CD14-positive monocyte (primary cell): ENCODE results near the gene PLCD3. TPM values are rescaled to one million over a fixed set of nuclear protein-coding genes. Genes with fewer than 3 reads are reported as not detected.

Experiments
- DNase-seq, 3 donors: peaks; one replicate each; pipeline ENCODE4 v3.0.0-alpha.2; 2011 to 2022
- H2AFZ ChIP-seq: 2 replicates; pipeline ENCODE4 v1.6.0; 2012; ENCODE audit warnings: mild to moderate bottlenecking, low read depth, low read length, inconsistent platforms; ENCODE audit not compliant: insufficient read depth, poor library complexity, severe bottlenecking
- H3K27ac ChIP-seq, 2 donors: 1 replicate in 1 of 2; 2 replicates in 1 of 2; pipeline ENCODE4 v1.5.1; 2012 to 2013; ENCODE audit warnings: low read length in 2 of 2, control low read depth in 1 of 2, inconsistent platforms in 1 of 2, low read depth in 1 of 2, mild to moderate bottlenecking in 1 of 2
- H3K27me3 ChIP-seq, 2 donors: one replicate each; pipeline versions ENCODE4 v1.6.0 to v1.6.1; 2011 to 2013; ENCODE audit warnings: low read length in 2 of 2; ENCODE audit not compliant: control insufficient read depth in 2 of 2, insufficient read depth in 2 of 2
- H3K36me3 ChIP-seq, 2 donors: replicated peaks in 1 of 2; 1 replicate in 1 of 2; 2 replicates in 1 of 2; pipeline versions ENCODE4 v1.5.1 to v1.6.1; 2012 to 2013; ENCODE audit warnings: low read length in 2 of 2, control low read depth in 1 of 2, inconsistent platforms in 1 of 2, mild to moderate bottlenecking in 1 of 2; ENCODE audit not compliant: insufficient read depth in 2 of 2, control insufficient read depth in 1 of 2
- H3K4me1 ChIP-seq, 2 donors: 1 replicate in 1 of 2; 2 replicates in 1 of 2; pipeline versions ENCODE4 v1.5.1 to v1.6.1; 2012 to 2013; ENCODE audit warnings: low read length in 2 of 2, control low read depth in 1 of 2, inconsistent platforms in 1 of 2, mild to moderate bottlenecking in 1 of 2, moderate library complexity in 1 of 2; ENCODE audit not compliant: insufficient read depth in 2 of 2, control insufficient read depth in 1 of 2
- H3K4me2 ChIP-seq: replicated peaks from 2 replicates; pipeline ENCODE3; 2012; ENCODE audit warnings: low read length, moderate library complexity, mild to moderate bottlenecking; ENCODE audit not compliant: poor library complexity, severe bottlenecking; ENCODE audit errors: extremely low read depth
- H3K4me3 ChIP-seq, 3 experiments: fragments of 200-600 bp in 1 of 3; sonication (generic) in 1 of 3; replicated peaks in 1 of 3; 1 replicate in 2 of 3; 2 replicates in 1 of 3; pipeline ENCODE4 v1.5.1; 2011 to 2013; ENCODE audit warnings: low read length in 3 of 3, mild to moderate bottlenecking in 3 of 3, control low read depth in 2 of 3, low read depth in 2 of 3, inconsistent platforms in 1 of 3, moderate library complexity in 1 of 3
- H3K79me2 ChIP-seq: 2 replicates; pipeline ENCODE4 v1.6.0; 2012; ENCODE audit warnings: mild to moderate bottlenecking, control low read depth, inconsistent platforms, low read length, moderate library complexity; ENCODE audit not compliant: insufficient read depth
- H3K9ac ChIP-seq: 2 replicates; pipeline ENCODE4 v1.6.0; 2017; ENCODE audit warnings: low read length, mild to moderate bottlenecking; ENCODE audit not compliant: insufficient read depth, poor library complexity, severe bottlenecking
- H3K9me3 ChIP-seq, 2 donors: replicated peaks in 1 of 2; 1 replicate in 1 of 2; 2 replicates in 1 of 2; pipeline versions ENCODE4 v1.5.1 to v1.6.1; 2012 to 2013; ENCODE audit warnings: low read length in 2 of 2, control low read depth in 1 of 2; ENCODE audit not compliant: control insufficient read depth in 1 of 2, insufficient read depth in 1 of 2
- H4K20me1 ChIP-seq: 2 replicates; pipeline ENCODE4 v1.6.0; 2012; ENCODE audit warnings: mild to moderate bottlenecking, low read length, control low read depth, moderate library complexity; ENCODE audit not compliant: insufficient read depth
- H3K27ac Mint-ChIP-seq, 7 donors: one replicate each; pipeline ENCODE4 v1.8.0; 2020; ENCODE audit warnings: mild to moderate bottlenecking in 7 of 7, mixed read lengths in 7 of 7, moderate library complexity in 6 of 7, inconsistent platforms in 2 of 7
- H3K27me3 Mint-ChIP-seq, 3 donors: one replicate each; pipeline ENCODE4 v1.8.0; 2021 to 2022; ENCODE audit warnings: low read depth in 3 of 3, mild to moderate bottlenecking in 3 of 3, mixed read lengths in 3 of 3, moderate library complexity in 3 of 3, inconsistent platforms in 1 of 3
- H3K36me3 Mint-ChIP-seq, 2 donors: one replicate each; pipeline ENCODE4 v1.8.0; 2020; ENCODE audit warnings: mixed read lengths in 2 of 2, inconsistent platforms in 1 of 2, mild to moderate bottlenecking in 1 of 2
- H3K4me1 Mint-ChIP-seq: one replicate; pipeline ENCODE4 v1.8.0; 2020; ENCODE audit warnings: mild to moderate bottlenecking, mixed read lengths
- H3K4me3 Mint-ChIP-seq, 2 donors: one replicate each; pipeline ENCODE4 v1.8.0; 2020; ENCODE audit warnings: mild to moderate bottlenecking in 2 of 2, mixed read lengths in 2 of 2, moderate library complexity in 1 of 2
- H3K9me3 Mint-ChIP-seq, 7 donors: one replicate each; pipeline ENCODE4 v1.8.0; 2020 to 2022; ENCODE audit warnings: mixed read lengths in 7 of 7, mild to moderate bottlenecking in 6 of 7, moderate library complexity in 6 of 7, inconsistent platforms in 2 of 7
- WGBS: methylation state at CpG from one replicate; pipeline ENCODE4 v1.1.5; 2013; ENCODE audit warnings: missing lambda C conversion rate; ENCODE audit not compliant: insufficient coverage; 5-methylcytosine and 5-hydroxymethylcytosine counted together
- intact Hi-C, 2 donors: fragments of 100-400 bp; cut with micrococcal nuclease; formaldehyde crosslinking; loops; one replicate each; pipeline versions ENCODE4 v1.15.0 to v1.15.1; 2023
- polyA plus RNA-seq, 3 donors: library from polyadenylated mRNA; depleted of rRNA in 1 of 3; unstranded in 2 of 3; stranded (reverse) in 1 of 3; fragments of 300-500 nt in 2 of 3; fragments of >200 nt in 1 of 3; fragmentation: Illumina TruSeq in 2 of 3; gene quantifications; 1 replicate in 2 of 3; 2 replicates in 1 of 3; pipeline ENCODE4 v1.2.3, GENCODE V29; 2012 to 2021
- TF ChIP-seq, protein P1 (sequence below): fragments of 200-600 bp; IDR thresholded peaks from one replicate; pipeline ENCODE4 v1.8.0; 2022; ENCODE audit warnings: antibody characterized with exemption, mild to moderate bottlenecking

PLCD3 gene
- polyA plus RNA-seq, 3 donors: 0.97 to 25.8 (median 2.5) TPM

DNA sequence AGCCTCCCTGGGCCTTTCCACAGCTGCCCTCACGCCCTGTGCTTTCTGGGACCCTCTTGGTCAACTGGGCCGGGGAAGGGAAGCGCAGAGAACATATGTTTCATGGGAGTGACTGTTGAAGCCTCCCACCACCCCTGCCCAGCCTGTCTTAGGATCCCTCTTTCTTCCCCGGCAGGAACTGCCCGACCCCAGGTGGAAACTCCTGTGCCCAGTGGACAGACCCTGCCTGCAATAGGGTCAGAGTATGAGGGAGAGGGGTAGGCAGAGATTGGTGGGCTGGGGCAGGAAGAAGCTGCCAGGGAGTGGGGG, 39.9 kb upstream of the PLCD3 start:
- peak overlapping the region; percentile 56 for H3K9ac ChIP-seq
- intact Hi-C loops: no loop called here
- H3K36me3 Mint-ChIP-seq: peaks cover 5 to 18% of the 10 kb centered on the region in 2 donors

DNA sequence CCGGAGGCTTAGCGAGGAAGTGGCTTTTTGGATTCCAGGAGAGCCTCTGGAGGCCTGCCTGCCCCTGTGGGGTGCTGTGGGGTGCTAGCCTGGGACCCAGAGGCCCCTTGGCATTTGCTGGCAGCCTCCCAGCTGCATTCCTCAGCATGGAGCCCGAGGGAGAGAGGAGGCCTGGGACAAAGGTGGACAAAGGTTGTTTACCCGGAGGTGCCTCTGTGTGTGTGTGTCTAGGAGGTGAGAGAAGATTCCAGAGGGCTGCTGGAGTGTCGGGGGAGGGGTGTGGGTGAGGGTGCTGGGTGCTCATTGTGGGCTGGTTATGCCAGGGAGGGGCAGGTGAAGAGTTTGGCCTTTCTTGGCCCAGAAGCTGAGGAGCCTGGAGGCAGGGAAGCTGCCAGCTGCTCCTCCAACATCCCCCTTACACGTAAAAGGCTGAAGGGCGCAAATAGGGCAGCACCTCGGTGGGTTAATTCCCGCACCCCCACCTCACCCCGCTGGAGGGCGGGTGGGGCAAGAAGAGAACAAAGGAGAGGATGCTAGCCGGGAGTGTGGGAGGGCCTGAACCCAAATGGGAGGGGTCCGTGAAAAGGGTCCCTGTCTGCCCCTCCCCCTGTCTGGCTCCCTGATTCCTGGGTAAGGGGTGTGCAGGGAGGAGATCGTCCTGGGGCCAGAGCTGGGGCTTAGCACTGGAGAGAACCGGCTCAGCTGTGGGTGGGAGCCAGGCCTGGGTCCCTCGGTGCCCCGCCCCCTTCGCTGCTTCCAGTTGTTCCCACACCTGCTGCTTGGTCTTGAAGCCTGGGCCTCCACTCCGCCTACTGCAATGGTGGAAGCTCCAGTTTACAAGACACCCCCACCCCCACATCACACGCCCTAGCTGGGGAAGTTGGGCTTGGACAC, 39.3 kb upstream of the PLCD3 start:
- peak overlapping the region; percentile 81 for H3K4me2 ChIP-seq
- 42% methylated on average over 13 of the region's 20 CpGs for WGBS
- H3K27ac ChIP-seq: peak overlapping the region; percentile 77 to 92

More for the DNA sequence above, 39.9 kb upstream of the PLCD3 start:
- Mint-ChIP-seq H3K4me3 (peak overlapping the region; percentile 12 to 70), H3K4me1 (peaks cover 56% of the 10 kb centered on the region), H3K27me3 (no peaks in the 10 kb centered on the region), H3K27ac (peak overlapping the region; percentile 86 to 99 (median 98)), H3K9me3 (no peaks in the 10 kb centered on the region)
- no peaks in the 10 kb centered on the region for H3K36me3 ChIP-seq
- TF ChIP-seq, protein P1, sequence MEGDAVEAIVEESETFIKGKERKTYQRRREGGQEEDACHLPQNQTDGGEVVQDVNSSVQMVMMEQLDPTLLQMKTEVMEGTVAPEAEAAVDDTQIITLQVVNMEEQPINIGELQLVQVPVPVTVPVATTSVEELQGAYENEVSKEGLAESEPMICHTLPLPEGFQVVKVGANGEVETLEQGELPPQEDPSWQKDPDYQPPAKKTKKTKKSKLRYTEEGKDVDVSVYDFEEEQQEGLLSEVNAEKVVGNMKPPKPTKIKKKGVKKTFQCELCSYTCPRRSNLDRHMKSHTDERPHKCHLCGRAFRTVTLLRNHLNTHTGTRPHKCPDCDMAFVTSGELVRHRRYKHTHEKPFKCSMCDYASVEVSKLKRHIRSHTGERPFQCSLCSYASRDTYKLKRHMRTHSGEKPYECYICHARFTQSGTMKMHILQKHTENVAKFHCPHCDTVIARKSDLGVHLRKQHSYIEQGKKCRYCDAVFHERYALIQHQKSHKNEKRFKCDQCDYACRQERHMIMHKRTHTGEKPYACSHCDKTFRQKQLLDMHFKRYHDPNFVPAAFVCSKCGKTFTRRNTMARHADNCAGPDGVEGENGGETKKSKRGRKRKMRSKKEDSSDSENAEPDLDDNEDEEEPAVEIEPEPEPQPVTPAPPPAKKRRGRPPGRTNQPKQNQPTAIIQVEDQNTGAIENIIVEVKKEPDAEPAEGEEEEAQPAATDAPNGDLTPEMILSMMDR: no peak
- peaks cover 13% of the 10 kb centered on the region for H3K79me2 ChIP-seq
- DNase-seq: no peak
- H3K27me3 ChIP-seq: no peaks in the 10 kb centered on the region
- no peaks in the 10 kb centered on the region for H3K9me3 ChIP-seq
- peak overlapping the region; percentile 76 for H2AFZ ChIP-seq
- peak overlapping the region; percentile 77 to 92 for H3K27ac ChIP-seq
- H3K4me2 ChIP-seq: peak overlapping the region; percentile 81
- peak overlapping the region in 2 of 3 experiments; percentile 2 to 73 for H3K4me3 ChIP-seq
- WGBS: 20% methylated on average over 1 of the region's 5 CpGs
- no peaks in the 10 kb centered on the region for H4K20me1 ChIP-seq
- H3K4me1 ChIP-seq: peaks cover 60 to 61% of the 10 kb centered on the region in 2 donors

More for the DNA sequence above, 39.3 kb upstream of the PLCD3 start:
- Histone ChIP-seq H2AFZ (peak overlapping the region; percentile 76), H3K27me3 (no peaks in the 10 kb centered on the region), H3K36me3 (no peaks in the 10 kb centered on the region), H3K9ac (peak overlapping the region; percentile 56), H4K20me1 (no peaks in the 10 kb centered on the region), H3K4me1 (peaks cover 58 to 61% of the 10 kb centered on the region in 2 donors), H3K9me3 (no peaks in the 10 kb centered on the region), H3K79me2 (peaks cover 13% of the 10 kb centered on the region), H3K4me3 (peak overlapping the region in 1 of 3 experiments; percentile 73)
- TF ChIP-seq, protein P1: no peak
- Mint-ChIP-seq H3K4me3 (peak overlapping the region; percentile 53 to 77), H3K27me3 (no peaks in the 10 kb centered on the region), H3K9me3 (no peaks in the 10 kb centered on the region), H3K4me1 (peaks cover 52% of the 10 kb centered on the region), H3K36me3 (peaks cover 5 to 18% of the 10 kb centered on the region in 2 donors), H3K27ac (peak overlapping the region; percentile 92 to 99 (median 98))
- intact Hi-C loops: no loop called here
- DNase-seq: peak in 1 of 3 donors; percentile 36
